AG04450 (cell line): Measurements from ENCODE around the gene HTR3E. TPM values are rescaled to one million over a fixed set of nuclear protein-coding genes. Genes with fewer than 3 reads are reported as not detected.
A peak's percentile ranks its signal among the peaks of the same experiment; 100 is the strongest.

ENCODE experiments used
- CTCF ChIA-PET: fragments of 300-600, 350-600 bp; formaldehyde crosslinking; extraction: SDS; loops from one replicate; lab custom pipeline; 2022; ENCODE audit warnings: antibody characterized with exemption, inconsistent platforms; lab: Charles Lee
- POLR2A ChIA-PET: fragments of 350-600 bp; formaldehyde crosslinking; extraction: SDS; loops from one replicate; lab custom pipeline; 2021; ENCODE audit warnings: antibody characterized with exemption, inconsistent platforms; lab: Yijun Ruan, JAX
- DNase-seq: peaks from one replicate; pipeline ENCODE4 v3.0.0-alpha.2; 2011; ENCODE audit warnings: low read depth, low spot score
- H3K27ac ChIP-seq: one replicate; pipeline ENCODE4 v1.5.1; 2012; ENCODE audit warnings: low read depth, low read length, control low read depth
- H3K27me3 ChIP-seq: one replicate; pipeline ENCODE4 v1.6.0; 2012; ENCODE audit warnings: low read length; ENCODE audit not compliant: control insufficient read depth, insufficient read depth
- H3K4me3 ChIP-seq: 2 replicates; pipeline ENCODE4 v1.5.1; 2011; ENCODE audit warnings: mild to moderate bottlenecking, low read depth, low read length, control low read depth
- H3K9me3 ChIP-seq: 2 replicates; pipeline ENCODE4 v1.5.1; 2012; ENCODE audit warnings: low read length; ENCODE audit not compliant: control insufficient read depth, insufficient read depth
- polyA plus RNA-seq: library from polyadenylated mRNA; depleted of rRNA; stranded (reverse); fragments of >200 nt; gene quantifications from 2 replicates; pipeline ENCODE4 v1.2.3, GENCODE V29; 2011
- TF ChIP-seq, protein P1 (sequence below): IDR thresholded peaks from 2 replicates; pipeline ENCODE4 v1.5.1; 2011; ENCODE audit warnings: low read depth, low read length, control low read depth, inconsistent platforms

Gene HTR3E
- polyA plus RNA-seq, 1 experiment: not detected

- Histone ChIP-seq H3K9me3 (no peaks in the 10 kb centered on the region), H3K4me3 (no peak overlapping the region), H3K27ac (no peak overlapping the region), H3K27me3 (no peaks in the 10 kb centered on the region)
- ChIA-PET POLR2A (no interaction called here), CTCF (no interaction called here)
- TF ChIP-seq, protein P1, sequence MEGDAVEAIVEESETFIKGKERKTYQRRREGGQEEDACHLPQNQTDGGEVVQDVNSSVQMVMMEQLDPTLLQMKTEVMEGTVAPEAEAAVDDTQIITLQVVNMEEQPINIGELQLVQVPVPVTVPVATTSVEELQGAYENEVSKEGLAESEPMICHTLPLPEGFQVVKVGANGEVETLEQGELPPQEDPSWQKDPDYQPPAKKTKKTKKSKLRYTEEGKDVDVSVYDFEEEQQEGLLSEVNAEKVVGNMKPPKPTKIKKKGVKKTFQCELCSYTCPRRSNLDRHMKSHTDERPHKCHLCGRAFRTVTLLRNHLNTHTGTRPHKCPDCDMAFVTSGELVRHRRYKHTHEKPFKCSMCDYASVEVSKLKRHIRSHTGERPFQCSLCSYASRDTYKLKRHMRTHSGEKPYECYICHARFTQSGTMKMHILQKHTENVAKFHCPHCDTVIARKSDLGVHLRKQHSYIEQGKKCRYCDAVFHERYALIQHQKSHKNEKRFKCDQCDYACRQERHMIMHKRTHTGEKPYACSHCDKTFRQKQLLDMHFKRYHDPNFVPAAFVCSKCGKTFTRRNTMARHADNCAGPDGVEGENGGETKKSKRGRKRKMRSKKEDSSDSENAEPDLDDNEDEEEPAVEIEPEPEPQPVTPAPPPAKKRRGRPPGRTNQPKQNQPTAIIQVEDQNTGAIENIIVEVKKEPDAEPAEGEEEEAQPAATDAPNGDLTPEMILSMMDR: no peak
- no peak for DNase-seq
Measured at GRCh38 chr3:184126006-184126405, 29.1 kb downstream of the HTR3E start.

GRCh38 chr3:184129012-184129411 is 32.1 kb downstream of the HTR3E start:
- Histone ChIP-seq H3K9me3 (no peaks in the 10 kb centered on the region), H3K4me3 (no peak overlapping the region), H3K27me3 (no peaks in the 10 kb centered on the region), H3K27ac (no peak overlapping the region)
- DNase-seq: no peak
- ChIA-PET POLR2A (no interaction called here), CTCF (no interaction called here)
- TF ChIP-seq, protein P1: peak; percentile 50; the same call in 1 of the 2 replicates

DNA sequence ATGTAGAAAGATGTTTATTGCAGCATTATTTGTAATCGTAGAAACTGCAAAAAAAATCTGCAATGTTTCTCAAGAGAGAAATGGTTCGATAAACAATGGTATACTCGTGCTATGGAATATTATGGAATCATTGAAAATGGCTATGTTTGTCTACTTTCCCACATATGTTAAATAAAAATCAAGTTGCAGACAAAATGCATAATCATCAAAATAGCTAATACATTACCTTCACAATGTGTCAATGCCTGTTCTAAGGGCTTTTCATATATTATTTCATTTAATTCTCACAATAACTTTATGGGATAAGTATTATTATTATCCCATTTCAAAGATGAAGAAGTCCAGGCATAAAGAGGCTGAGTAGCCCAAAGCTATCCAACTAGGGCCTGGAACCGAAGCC is 36.1 kb downstream of the HTR3E start:
- Histone ChIP-seq H3K4me3 (no peak overlapping the region), H3K9me3 (no peaks in the 10 kb centered on the region), H3K27ac (no peak overlapping the region), H3K27me3 (no peaks in the 10 kb centered on the region)
- TF ChIP-seq, protein P1: no peak
- ChIA-PET CTCF (interaction anchor here (1.0 to 1.3 kb wide), 3 partner anchors 95 to 237 kb away, joined by 3 to 5 read pairs (median 3); partner anchors contain the start of gene EEF1AKMT4), POLR2A (interaction anchor here (0.6 kb wide), 1 partner anchor 49 kb away, joined by 3 read pairs; no protein-coding TSS in a partner anchor)
- DNase-seq: no peak

DNA sequence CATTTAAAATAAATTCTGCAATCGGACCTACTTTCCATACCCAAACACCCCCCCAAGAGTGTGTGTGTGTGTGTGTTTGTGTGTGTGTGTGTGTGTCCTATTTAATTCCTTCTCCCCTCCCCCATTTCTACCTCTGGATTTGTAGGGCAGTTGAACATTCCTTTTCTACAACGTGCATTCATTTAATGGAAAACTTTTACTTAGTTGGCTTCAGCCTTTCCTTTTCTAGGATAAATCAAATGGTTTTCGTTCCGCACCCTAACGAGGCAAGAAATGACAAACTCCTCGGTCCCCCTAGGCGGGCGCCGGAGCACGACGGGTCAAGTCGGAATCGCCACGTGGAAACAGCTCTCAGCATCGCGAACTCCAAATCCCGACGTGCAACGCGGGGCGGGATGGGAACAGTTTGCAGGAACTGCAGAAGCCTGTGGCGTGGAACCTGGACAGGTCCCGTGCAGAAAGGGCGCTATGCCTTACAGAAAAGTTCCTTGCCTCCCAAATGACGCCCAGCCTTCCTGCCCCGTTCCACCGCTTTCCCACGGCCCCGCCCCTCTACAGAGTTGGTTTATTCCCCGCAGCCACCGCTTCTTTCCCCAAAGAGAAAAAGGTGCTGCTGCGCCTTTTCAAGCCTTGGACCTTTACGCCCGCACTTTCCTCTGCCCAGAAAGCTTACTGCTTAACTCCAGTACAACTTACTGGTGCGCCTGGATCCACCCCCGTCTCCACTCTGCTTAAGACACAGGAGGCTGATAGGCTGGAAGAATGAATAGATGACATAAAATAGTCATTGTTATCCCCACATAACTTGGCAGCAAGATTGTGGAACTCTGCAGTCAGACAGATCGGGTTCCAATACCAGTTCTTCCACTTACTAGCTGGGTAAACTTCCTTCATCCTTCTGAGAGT is 37.2 kb downstream of the HTR3E start:
- CTCF ChIA-PET: interaction anchor here (0.7 to 1.8 kb wide), 4 partner anchors 11 to 238 kb away, joined by 3 to 12 read pairs (median 4); partner anchors contain the start of gene EEF1AKMT4
- POLR2A ChIA-PET: interaction anchor here (0.9 to 1.9 kb wide), 8 partner anchors 11 to 239 kb away, joined by 3 to 8 read pairs (median 5); partner anchors contain the start of gene ABCF3
- TF ChIP-seq, protein P1: no peak

More for the DNA sequence above, 37.2 kb downstream of the HTR3E start:
- Histone ChIP-seq H3K27me3 (no peaks in the 10 kb centered on the region), H3K27ac (peak overlapping the region; percentile 57), H3K4me3 (peak overlapping the region; percentile 98), H3K9me3 (no peaks in the 10 kb centered on the region)
- no peak for DNase-seq
